K562 (cell line): ENCODE data around the gene SSH3. TPM values are rescaled to one million over a fixed set of nuclear protein-coding genes. Genes with fewer than 3 reads are reported as not detected.
A peak's percentile ranks its signal among the peaks of the same experiment; 100 is the strongest.

Experiments
- BRD4 ChIP-seq: fragments of 200-600 bp; sonication (generic); IDR thresholded peaks from 2 replicates; pipeline ENCODE4 v1.6.1; 2017; ENCODE audit warnings: inconsistent platforms
- CAMTA2 ChIP-seq: fragments of 250-450 bp; sonication (Bioruptor Pico); conservative IDR thresholded peaks from 2 replicates; pipeline ENCODE4 v1.5.1; 2022
- CBFA2T3 ChIP-seq: fragments of 450-650 bp; IDR thresholded peaks from 2 replicates; pipeline ENCODE4 v1.6.1; 2017
- CBX5 ChIP-seq: IDR thresholded peaks from 2 replicates; pipeline ENCODE4 v1.6.1; 2014; ENCODE audit warnings: low read depth, borderline replicate concordance
- CBX8 ChIP-seq: fragments of 200-600 bp; sonication (generic); IDR thresholded peaks from 2 replicates; pipeline ENCODE4 v1.6.1; 2012; ENCODE audit warnings: borderline replicate concordance, mixed run types, low read depth, mild to moderate bottlenecking, moderate library complexity, mixed read lengths, low read length, control low read depth, inconsistent platforms; ENCODE audit not compliant: poor library complexity, severe bottlenecking; ENCODE audit errors: extremely low read depth
- CREM ChIP-seq: IDR thresholded peaks from 2 replicates; pipeline ENCODE4 v1.6.1; 2014; ENCODE audit warnings: antibody characterized with exemption, low read depth
- ELF1 ChIP-seq: fragments of 200-800 bp; sonication (Bioruptor generic); IDR thresholded peaks from 2 replicates; pipeline ENCODE4 v1.6.1; 2016; ENCODE audit warnings: missing genetic modification characterization, missing compliant biosample characterization
- ELK3 ChIP-seq: fragments of 450-650 bp; formaldehyde crosslinking; IDR thresholded peaks from 2 replicates; pipeline ENCODE4 v1.4.0; 2020; ENCODE audit warnings: mild to moderate bottlenecking
- JUN ChIP-seq, 2 experiments: sonication (generic) in 1 of 2; formaldehyde crosslinking in 1 of 2; IDR thresholded peaks; 2 replicates each; pipeline versions ENCODE4 v1.6.1 to v1.8.0; 2012 to 2022; ENCODE audit warnings: borderline replicate concordance in 2 of 2, mild to moderate bottlenecking in 2 of 2, improper control_type of control experiment in 1 of 2, low read depth in 1 of 2, low read length in 1 of 2, missing genetic modification reagents in 1 of 2
- MBD2 ChIP-seq: sonication (generic); IDR thresholded peaks from 2 replicates; pipeline ENCODE4 v1.6.1; 2016; ENCODE audit warnings: low read depth, borderline replicate concordance
- MITF ChIP-seq: IDR thresholded peaks from 2 replicates; pipeline ENCODE4 v1.6.1; 2014; ENCODE audit warnings: antibody characterized with exemption
- PHB2 ChIP-seq: fragments of 450-650 bp; IDR thresholded peaks from 2 replicates; pipeline ENCODE4 v1.6.1; 2017; ENCODE audit warnings: low read depth
- POLR2AphosphoS2 ChIP-seq: IDR thresholded peaks from 2 replicates; pipeline ENCODE4 v1.6.1; 2012; ENCODE audit warnings: low read length, improper control_type of control experiment
- RBFOX2 ChIP-seq: fragments of 200-400 bp; formaldehyde crosslinking; IDR thresholded peaks from 2 replicates; pipeline ENCODE4 v1.6.1; 2017; ENCODE audit warnings: low read depth, mild to moderate bottlenecking, low read length, moderate library complexity
- TCF3 ChIP-seq: sonication (generic); formaldehyde crosslinking; IDR thresholded peaks from 2 replicates; pipeline ENCODE4 v1.4.0; 2020; ENCODE audit warnings: mild to moderate bottlenecking, missing genetic modification reagents
- TRIM24 ChIP-seq, 2 experiments: fragments of 450-650 bp; IDR thresholded peaks; 2 replicates each; pipeline ENCODE4 v1.6.1; 2016
- ZNF407 ChIP-seq: fragments of 450-650 bp; IDR thresholded peaks from 2 replicates; pipeline ENCODE4 v1.6.1; 2016; ENCODE audit warnings: low read depth
- ZNF780A ChIP-seq: fragments of 250-450 bp; sonication (Bioruptor Pico); IDR thresholded peaks from 2 replicates; pipeline ENCODE4 v1.5.0; 2021; ENCODE audit warnings: mild to moderate bottlenecking
- ZNF79 ChIP-seq: fragments of 250-450 bp; sonication (Bioruptor Pico); IDR thresholded peaks from 2 replicates; pipeline ENCODE4 v1.4.0; 2020; ENCODE audit warnings: low read depth, mild to moderate bottlenecking, moderate library complexity
- polyA plus RNA-seq, 8 experiments: library from polyadenylated mRNA; depleted of rRNA in 4 of 8; stranded (reverse) in 5 of 8; unstranded in 3 of 8; fragments of >200 nt; fragmentation: Nextera tagmentation in 2 of 8; fragmentation: Illumina TruSeq in 1 of 8; extraction: Ambion mirVana in 2 of 8; extraction: Trizol in 1 of 8; gene quantifications; 2 replicates each; pipeline versions ENCODE4 v1.2.1 to v1.2.3, GENCODE V29; 2011 to 2014; ENCODE audit warnings: inconsistent platforms in 1 of 8, missing spikeins in 1 of 8
- total RNA-seq, 7 experiments: library from RNA; depleted of rRNA in 6 of 7; stranded (reverse); fragments of >200 nt in 6 of 7; fragmentation: Illumina TruSeq in 2 of 7; extraction: Trizol in 2 of 7; gene quantifications; 2 replicates each; pipeline versions ENCODE4 v1.2.1 to v1.2.3, GENCODE V29; 2011 to 2021; ENCODE audit warnings: low replicate concordance in 1 of 7

The SSH3 gene
- total and polyA plus RNA-seq, 9 of the 15 experiments (the other 6 are each of a cell fraction or from before 2014, with no cell fraction given): 0.07 to 1.0 (median 0.24) TPM; not detected in 3

GRCh38 chr11:67356864-67357561 is 53.7 kb downstream of the SSH3 start (continued):
- TF ChIP-seq ELK3 (no peak), BRD4 (no peak), ZNF780A (CRISPR knock-in tag) (no peak), ZNF407 (no peak), ZNF79 (no peak), MITF (no peak), RBFOX2 (no peak), CBFA2T3 (no peak; the same call in 1 of the 2 replicates), TCF3 (CRISPR knock-in tag) (peak; percentile 13; the same call in 1 of the 2 replicates), JUN (IDR thresholded peaks at IDR 0.05; ENCODE audit: borderline replicate concordance, low read depth, low read length) (no peak), JUN (CRISPR knock-in tag; IDR thresholded peaks at IDR 0.05; ENCODE audit: borderline replicate concordance) (0 out of 2 replicates have a peak, but pooled peaks have one; percentile 37), MBD2 (no peak), PHB2 (no peak), TRIM24 (IDR thresholded peaks at IDR 0.05) (no peak), ELF1 (tag) (peak; percentile 83), CBX8 (no peak), CREM (peak; percentile 41; the same call in 1 of the 2 replicates), CAMTA2 (no peak), CBX5 (no peak), POLR2AphosphoS2 (no peak)
